ENCODE measurements around the gene TEX38. TPM values are rescaled to one million over a fixed set of nuclear protein-coding genes. Genes with fewer than 3 reads are reported as not detected.

The TEX38 gene
- total and polyA plus RNA-seq, 2 of the 13 experiments (the other 11 are each of a cell fraction or from before 2014, with no cell fraction given): 0.18 TPM; not detected in 1

DNA sequence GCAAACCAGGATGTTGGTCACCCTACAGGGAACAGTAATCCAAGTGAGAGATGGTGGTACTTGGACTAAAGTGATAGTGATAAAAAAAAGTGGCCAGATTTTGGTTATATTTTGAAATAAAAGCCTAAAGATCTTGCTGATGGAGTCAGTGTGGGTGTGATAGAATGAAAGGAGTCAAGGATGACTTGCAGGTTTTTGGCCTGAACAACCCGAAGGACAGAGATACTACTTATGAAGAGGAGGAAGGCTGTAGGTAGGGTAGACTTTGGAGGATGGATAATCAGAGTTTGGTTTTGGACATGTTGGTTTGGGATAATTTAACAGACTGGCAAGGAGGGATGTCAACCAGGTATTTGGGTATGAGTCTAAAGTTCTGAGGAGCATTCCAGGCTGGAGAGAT lies 1.5 kb upstream of the TEX38 start:
- DNase-seq (ENCODE audit: low spot score) (no peak), FAIRE-seq (no peak), ATAC-seq (no peak)
- intact Hi-C loops (cut with micrococcal nuclease; ENCODE audit: unreplicated experiment): no loop called here
- peaks cover 19% of the 10 kb centered on the region for H3K4me1 ChIP-seq (ENCODE audit: insufficient read depth, low read length)
- H3K36me3 ChIP-seq (replicated peaks in 1 of 2; ENCODE audit: control insufficient read depth in 1 of 2, insufficient read depth in 2 of 2, low read length in 2 of 2): peaks cover under 1 to 4% of the 10 kb centered on the region in 2 experiments; a peak in 4 of 5 replicates
- no peak overlapping the region for H3K4me3 ChIP-seq (replicated peaks in 1 of 3; ENCODE audit: insufficient read depth in 1 of 3, low read depth in 2 of 3, low read length in 3 of 3)
- H4K20me1 ChIP-seq (ENCODE audit: insufficient read depth, low read length): no peaks in the 10 kb centered on the region
- no peak overlapping the region for H3K9ac ChIP-seq (ENCODE audit: insufficient read depth, low read depth, low read length)
- H2AFZ ChIP-seq (ENCODE audit: low read length): no peak overlapping the region
- no TSS peak for BruUV-seq (replicated peaks)
- H3K9me3 ChIP-seq (ENCODE audit: low read length): no peaks in the 10 kb centered on the region
- no peaks in the 10 kb centered on the region; a peak in 2 of 5 replicates for H3K27me3 ChIP-seq (ENCODE audit: control insufficient read depth in 1 of 2, insufficient read depth in 2 of 2, low read length in 2 of 2)
- ChIA-PET POLR2A (no interaction called here), CTCF (ENCODE audit: low intra/inter-chr PET ratio, low total read pairs) (no interaction called here)
- WGBS (ENCODE audit: low lambda C conversion rate): 75% methylated on average over 1 of the region's 1 CpG
- in situ Hi-C loops (cut with HindIII; ENCODE audit: extremely low pct_ligation_motif_present, low pct_unique_long_range_greater_than_20kb): no loop called here
- no peak overlapping the region for H3K27ac ChIP-seq (ENCODE audit: extremely low read length, insufficient read depth, low read length)
- no peak overlapping the region for H3K4me2 ChIP-seq (ENCODE audit: low read depth, low read length)
- peaks cover 9% of the 10 kb centered on the region for H3K79me2 ChIP-seq (ENCODE audit: insufficient read depth, low read length)
- TF ChIP-seq ELF4 (CRISPR knock-in tag; IDR thresholded peaks at IDR 0.05; ENCODE audit: borderline replicate concordance): no peak
- TF ChIP-seq, protein P1, sequence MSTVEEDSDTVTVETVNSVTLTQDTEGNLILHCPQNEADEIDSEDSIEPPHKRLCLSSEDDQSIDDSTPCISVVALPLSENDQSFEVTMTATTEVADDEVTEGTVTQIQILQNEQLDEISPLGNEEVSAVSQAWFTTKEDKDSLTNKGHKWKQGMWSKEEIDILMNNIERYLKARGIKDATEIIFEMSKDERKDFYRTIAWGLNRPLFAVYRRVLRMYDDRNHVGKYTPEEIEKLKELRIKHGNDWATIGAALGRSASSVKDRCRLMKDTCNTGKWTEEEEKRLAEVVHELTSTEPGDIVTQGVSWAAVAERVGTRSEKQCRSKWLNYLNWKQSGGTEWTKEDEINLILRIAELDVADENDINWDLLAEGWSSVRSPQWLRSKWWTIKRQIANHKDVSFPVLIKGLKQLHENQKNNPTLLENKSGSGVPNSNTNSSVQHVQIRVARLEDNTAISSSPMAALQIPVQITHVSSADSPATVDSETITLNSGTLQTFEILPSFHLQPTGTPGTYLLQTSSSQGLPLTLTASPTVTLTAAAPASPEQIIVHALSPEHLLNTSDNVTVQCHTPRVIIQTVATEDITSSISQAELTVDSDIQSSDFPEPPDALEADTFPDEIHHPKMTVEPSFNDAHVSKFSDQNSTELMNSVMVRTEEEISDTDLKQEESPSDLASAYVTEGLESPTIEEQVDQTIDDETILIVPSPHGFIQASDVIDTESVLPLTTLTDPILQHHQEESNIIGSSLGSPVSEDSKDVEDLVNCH (CRISPR knock-in tag; IDR thresholded peaks at IDR 0.05): no peak
- no peak for TF ChIP-seq ESRRA (CRISPR knock-in tag; IDR thresholded peaks at IDR 0.05; ENCODE audit: low read depth)
- TF ChIP-seq, protein P2, sequence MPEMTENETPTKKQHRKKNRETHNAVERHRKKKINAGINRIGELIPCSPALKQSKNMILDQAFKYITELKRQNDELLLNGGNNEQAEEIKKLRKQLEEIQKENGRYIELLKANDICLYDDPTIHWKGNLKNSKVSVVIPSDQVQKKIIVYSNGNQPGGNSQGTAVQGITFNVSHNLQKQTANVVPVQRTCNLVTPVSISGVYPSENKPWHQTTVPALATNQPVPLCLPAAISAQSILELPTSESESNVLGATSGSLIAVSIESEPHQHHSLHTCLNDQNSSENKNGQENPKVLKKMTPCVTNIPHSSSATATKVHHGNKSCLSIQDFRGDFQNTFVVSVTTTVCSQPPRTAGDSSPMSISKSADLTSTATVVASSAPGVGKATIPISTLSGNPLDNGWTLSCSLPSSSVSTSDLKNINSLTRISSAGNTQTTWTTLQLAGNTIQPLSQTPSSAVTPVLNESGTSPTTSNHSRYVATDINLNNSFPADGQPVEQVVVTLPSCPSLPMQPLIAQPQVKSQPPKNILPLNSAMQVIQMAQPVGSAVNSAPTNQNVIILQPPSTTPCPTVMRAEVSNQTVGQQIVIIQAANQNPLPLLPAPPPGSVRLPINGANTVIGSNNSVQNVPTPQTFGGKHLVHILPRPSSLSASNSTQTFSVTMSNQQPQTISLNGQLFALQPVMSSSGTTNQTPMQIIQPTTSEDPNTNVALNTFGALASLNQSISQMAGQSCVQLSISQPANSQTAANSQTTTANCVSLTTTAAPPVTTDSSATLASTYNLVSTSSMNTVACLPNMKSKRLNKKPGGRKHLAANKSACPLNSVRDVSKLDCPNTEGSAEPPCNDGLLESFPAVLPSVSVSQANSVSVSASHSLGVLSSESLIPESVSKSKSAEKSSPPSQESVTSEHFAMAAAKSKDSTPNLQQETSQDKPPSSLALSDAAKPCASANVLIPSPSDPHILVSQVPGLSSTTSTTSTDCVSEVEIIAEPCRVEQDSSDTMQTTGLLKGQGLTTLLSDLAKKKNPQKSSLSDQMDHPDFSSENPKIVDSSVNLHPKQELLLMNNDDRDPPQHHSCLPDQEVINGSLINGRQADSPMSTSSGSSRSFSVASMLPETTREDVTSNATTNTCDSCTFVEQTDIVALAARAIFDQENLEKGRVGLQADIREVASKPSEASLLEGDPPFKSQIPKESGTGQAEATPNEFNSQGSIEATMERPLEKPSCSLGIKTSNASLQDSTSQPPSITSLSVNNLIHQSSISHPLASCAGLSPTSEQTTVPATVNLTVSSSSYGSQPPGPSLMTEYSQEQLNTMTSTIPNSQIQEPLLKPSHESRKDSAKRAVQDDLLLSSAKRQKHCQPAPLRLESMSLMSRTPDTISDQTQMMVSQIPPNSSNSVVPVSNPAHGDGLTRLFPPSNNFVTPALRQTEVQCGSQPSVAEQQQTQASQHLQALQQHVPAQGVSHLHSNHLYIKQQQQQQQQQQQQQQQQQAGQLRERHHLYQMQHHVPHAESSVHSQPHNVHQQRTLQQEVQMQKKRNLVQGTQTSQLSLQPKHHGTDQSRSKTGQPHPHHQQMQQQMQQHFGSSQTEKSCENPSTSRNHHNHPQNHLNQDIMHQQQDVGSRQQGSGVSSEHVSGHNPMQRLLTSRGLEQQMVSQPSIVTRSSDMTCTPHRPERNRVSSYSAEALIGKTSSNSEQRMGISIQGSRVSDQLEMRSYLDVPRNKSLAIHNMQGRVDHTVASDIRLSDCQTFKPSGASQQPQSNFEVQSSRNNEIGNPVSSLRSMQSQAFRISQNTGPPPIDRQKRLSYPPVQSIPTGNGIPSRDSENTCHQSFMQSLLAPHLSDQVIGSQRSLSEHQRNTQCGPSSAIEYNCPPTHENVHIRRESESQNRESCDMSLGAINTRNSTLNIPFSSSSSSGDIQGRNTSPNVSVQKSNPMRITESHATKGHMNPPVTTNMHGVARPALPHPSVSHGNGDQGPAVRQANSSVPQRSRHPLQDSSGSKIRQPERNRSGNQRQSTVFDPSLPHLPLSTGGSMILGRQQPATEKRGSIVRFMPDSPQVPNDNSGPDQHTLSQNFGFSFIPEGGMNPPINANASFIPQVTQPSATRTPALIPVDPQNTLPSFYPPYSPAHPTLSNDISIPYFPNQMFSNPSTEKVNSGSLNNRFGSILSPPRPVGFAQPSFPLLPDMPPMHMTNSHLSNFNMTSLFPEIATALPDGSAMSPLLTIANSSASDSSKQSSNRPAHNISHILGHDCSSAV (CRISPR knock-in tag; IDR thresholded peaks at IDR 0.05; ENCODE audit: borderline replicate concordance): no peak
- no peak for TF ChIP-seq NFE2L1 (CRISPR knock-in tag; IDR thresholded peaks at IDR 0.05; ENCODE audit: borderline replicate concordance)
- TF ChIP-seq MBD4 (IDR thresholded peaks at IDR 0.05; ENCODE audit: borderline replicate concordance, low read length): no peak
- no peak for TF ChIP-seq PHF8 (CRISPR knock-in tag; IDR thresholded peaks at IDR 0.05)
- no peak for TF ChIP-seq ZNF546 (CRISPR knock-in tag; conservative IDR thresholded peaks at IDR 0.05)
- TF ChIP-seq ZNF577 (CRISPR knock-in tag; IDR thresholded peaks at IDR 0.05; ENCODE audit: borderline replicate concordance, low read depth): no peak
- no peak for TF ChIP-seq SIN3A (IDR thresholded peaks at IDR 0.05; ENCODE audit: borderline replicate concordance, low read depth, low read length)
